Mesendoderm (in vitro differentiated cells): ENCODE results near the gene RGS11.

ENCODE experiments used
- DNase-seq: peaks from one replicate; pipeline ENCODE4 v3.0.0; 2013
- H2AK5ac ChIP-seq: 2 replicates; pipeline ENCODE4 v1.6.1; 2013; ENCODE audit warnings: low read length, inconsistent platforms
- H2BK120ac ChIP-seq: 2 replicates; pipeline ENCODE4 v1.6.1; 2013; ENCODE audit warnings: low read depth, mild to moderate bottlenecking, low read length, moderate library complexity, mixed read lengths
- H2BK15ac ChIP-seq: replicated peaks from 2 replicates; pipeline ENCODE4 v1.6.1; 2013; ENCODE audit warnings: low read depth, mild to moderate bottlenecking, moderate library complexity
- H2BK5ac ChIP-seq: 2 replicates; pipeline ENCODE4 v1.6.1; 2013; ENCODE audit warnings: low read length, inconsistent platforms
- H3K18ac ChIP-seq: 2 replicates; pipeline ENCODE4 v1.6.1; 2013; ENCODE audit warnings: mild to moderate bottlenecking, low read length, mixed read lengths
- H3K23ac ChIP-seq: one replicate; pipeline ENCODE4 v1.6.1; 2013; ENCODE audit warnings: low read length
- H3K27ac ChIP-seq: 2 replicates; pipeline ENCODE4 v1.5.1; 2013; ENCODE audit warnings: low read depth, mild to moderate bottlenecking, inconsistent platforms, low read length, moderate library complexity
- H3K27me3 ChIP-seq: 2 replicates; pipeline ENCODE4 v1.6.1; 2013; ENCODE audit warnings: low read length, control low read depth, mild to moderate bottlenecking, inconsistent platforms; ENCODE audit not compliant: insufficient read depth, poor library complexity
- H3K36me3 ChIP-seq: 2 replicates; pipeline ENCODE4 v1.6.1; 2013; ENCODE audit warnings: low read length, inconsistent platforms; ENCODE audit not compliant: control insufficient read depth, insufficient read depth
- H3K4ac ChIP-seq: one replicate; pipeline ENCODE4 v1.6.1; 2013; ENCODE audit warnings: low read depth, mild to moderate bottlenecking, low read length, moderate library complexity
- H3K4me1 ChIP-seq: 2 replicates; pipeline ENCODE4 v1.6.1; 2013; ENCODE audit warnings: low read depth, low read length, inconsistent platforms; ENCODE audit not compliant: control insufficient read depth
- H3K4me2 ChIP-seq: 2 replicates; pipeline ENCODE4 v1.6.1; 2013; ENCODE audit warnings: low read length
- H3K4me3 ChIP-seq: 2 replicates; pipeline ENCODE4 v1.5.1; 2013; ENCODE audit warnings: mild to moderate bottlenecking, low read length
- H3K56ac ChIP-seq: one replicate; pipeline ENCODE4 v1.6.1; 2013; ENCODE audit warnings: low read length
- H3K79me1 ChIP-seq: 2 replicates; pipeline ENCODE4 v1.6.1; 2013; ENCODE audit warnings: low read length, inconsistent platforms
- H3K79me2 ChIP-seq: 2 replicates; pipeline ENCODE4 v1.6.1; 2013; ENCODE audit warnings: mild to moderate bottlenecking, low read length; ENCODE audit not compliant: control insufficient read depth, insufficient read depth
- H3K9ac ChIP-seq: 2 replicates; pipeline ENCODE4 v1.6.1; 2013; ENCODE audit warnings: low read length, inconsistent platforms
- H4K5ac ChIP-seq: one replicate; pipeline ENCODE4 v1.6.1; 2013; ENCODE audit warnings: low read length
- H4K8ac ChIP-seq: one replicate; pipeline ENCODE4 v1.6.1; 2013; ENCODE audit warnings: low read depth, mild to moderate bottlenecking, control low read depth, low read length, moderate library complexity
- WGBS: extraction: QIAGEN DNeasy Blood & Tissue Kit; methylation state at CpG from one replicate; pipeline ENCODE4 v1.1.7; 2013; ENCODE audit warnings: low lambda C conversion rate, missing lambda C conversion rate; ENCODE audit not compliant: insufficient coverage; ENCODE audit errors: extremely low coverage; 5-methylcytosine and 5-hydroxymethylcytosine counted together

The RGS11 gene

GRCh38 chr16:280552-280951 is 4.8 kb upstream of the RGS11 start, which contains the start of gene ARHGDIG:
Gene ARHGDIG (plus strand): TSS chr16:280591. CDS start chr16:280681, 90 bp downstream.
- Histone ChIP-seq H3K4me1 (no peaks in the 10 kb centered on the region), H3K23ac (no peak within 1 kb of the TSS), H3K9ac (peak within 1 kb of the TSS; percentile 53), H3K27me3 (peaks cover 1% of the 10 kb centered on the region), H2AK5ac (no peak within 1 kb of the TSS), H2BK15ac (no peak within 1 kb of the TSS), H3K79me1 (no peaks in the 10 kb centered on the region), H2BK120ac (no peak within 1 kb of the TSS), H2BK5ac (no peak within 1 kb of the TSS), H4K8ac (no peak within 1 kb of the TSS), H3K4ac (no peak within 1 kb of the TSS), H3K79me2 (no peaks in the 10 kb centered on the region), H3K4me2 (peak within 1 kb of the TSS; percentile 9), H3K18ac (peak within 1 kb of the TSS; percentile 4), H3K36me3 (no peaks in the 10 kb centered on the region), H3K56ac (peak within 1 kb of the TSS; percentile 25), H3K27ac (no peak within 1 kb of the TSS), H3K4me3 (no peak within 1 kb of the TSS), H4K5ac (no peak within 1 kb of the TSS)
- WGBS: no CpG with 5 or more reads among the region's 54 CpGs
- DNase-seq: no peak

- H3K36me3 ChIP-seq: no peaks in the 10 kb centered on the region
- H3K23ac ChIP-seq: no peak overlapping the region
These were observed 4.3 kb upstream of the RGS11 start for GRCh38 chr16:280005-280460.

GRCh38 chr16:279531-279930 is 3.8 kb upstream of the RGS11 start:
- H3K27me3 ChIP-seq: peaks cover 3% of the 10 kb centered on the region
- no peaks in the 10 kb centered on the region for H3K36me3 ChIP-seq
- H3K27ac ChIP-seq: no peak overlapping the region
- H2AK5ac ChIP-seq: no peak overlapping the region
- H4K8ac ChIP-seq: no peak overlapping the region
- H3K4me2 ChIP-seq: no peak overlapping the region
- no peaks in the 10 kb centered on the region for H3K79me1 ChIP-seq
- DNase-seq: no peak
- no peak overlapping the region for H3K18ac ChIP-seq
- H3K4me3 ChIP-seq: no peak overlapping the region
- H2BK15ac ChIP-seq: no peak overlapping the region
- H3K4ac ChIP-seq: no peak overlapping the region
- H3K4me1 ChIP-seq: no peaks in the 10 kb centered on the region
- H3K56ac ChIP-seq: no peak overlapping the region
- no peak overlapping the region for H3K23ac ChIP-seq
- H4K5ac ChIP-seq: no peak overlapping the region
- no peak overlapping the region for H3K9ac ChIP-seq
- no peak overlapping the region for H2BK5ac ChIP-seq
- WGBS: no CpG with 5 or more reads among the region's 7 CpGs
- no peak overlapping the region for H2BK120ac ChIP-seq
- H3K79me2 ChIP-seq: no peaks in the 10 kb centered on the region

More at GRCh38 chr16:280005-280460, 4.3 kb upstream of the RGS11 start:
- Histone ChIP-seq H2BK15ac (no peak overlapping the region), H3K27ac (no peak overlapping the region), H3K4ac (no peak overlapping the region), H3K27me3 (peaks cover 3% of the 10 kb centered on the region), H3K9ac (no peak overlapping the region), H3K4me1 (no peaks in the 10 kb centered on the region), H4K8ac (no peak overlapping the region), H3K18ac (no peak overlapping the region), H2BK120ac (no peak overlapping the region), H2AK5ac (no peak overlapping the region), H3K4me2 (peak overlapping the region; percentile 9), H2BK5ac (no peak overlapping the region), H3K4me3 (no peak overlapping the region), H3K79me1 (no peaks in the 10 kb centered on the region), H3K79me2 (no peaks in the 10 kb centered on the region), H3K56ac (peak overlapping the region; percentile 25), H4K5ac (no peak overlapping the region)
- no peak for DNase-seq
- no CpG with 5 or more reads among the region's 47 CpGs for WGBS

DNA sequence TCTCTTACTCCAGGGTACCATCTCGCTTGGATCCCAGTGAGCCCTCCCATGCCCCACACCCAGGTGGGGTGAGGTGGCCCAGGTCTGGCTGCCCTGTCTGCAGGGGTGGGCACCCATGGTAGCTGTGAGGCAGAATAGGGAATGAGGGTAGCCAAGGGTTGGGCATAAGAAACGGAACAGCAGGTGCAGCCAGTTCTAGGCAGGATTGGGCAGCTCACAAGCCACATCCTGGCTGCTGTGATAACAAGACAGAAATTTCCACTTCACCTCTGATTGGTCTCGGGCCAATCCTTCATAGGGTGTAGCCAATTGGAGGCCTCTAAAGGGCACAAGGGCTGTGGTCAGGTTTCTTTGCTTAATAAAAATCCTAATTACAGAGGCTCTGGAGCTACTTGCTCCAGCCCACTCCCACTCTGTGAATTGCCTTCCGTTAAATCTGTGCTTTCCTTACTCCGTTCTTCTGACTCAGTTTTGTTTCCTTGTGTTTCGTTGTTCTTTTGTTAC is 3.2 kb upstream of the RGS11 start:
- Histone ChIP-seq H3K4me2 (no peak overlapping the region), H3K79me1 (no peaks in the 10 kb centered on the region), H3K27ac (no peak overlapping the region), H3K56ac (no peak overlapping the region), H3K27me3 (peaks cover 3% of the 10 kb centered on the region), H3K4me3 (no peak overlapping the region), H2BK120ac (no peak overlapping the region), H3K4me1 (no peaks in the 10 kb centered on the region), H3K23ac (no peak overlapping the region), H2AK5ac (no peak overlapping the region), H3K9ac (no peak overlapping the region), H2BK5ac (no peak overlapping the region), H3K36me3 (no peaks in the 10 kb centered on the region), H3K4ac (no peak overlapping the region), H4K5ac (no peak overlapping the region), H3K18ac (no peak overlapping the region), H3K79me2 (no peaks in the 10 kb centered on the region), H2BK15ac (no peak overlapping the region), H4K8ac (no peak overlapping the region)
- WGBS: no CpG with 5 or more reads among the region's 6 CpGs
- DNase-seq: peak; percentile 72

- no peak overlapping the region for H3K4ac ChIP-seq
- H3K4me2 ChIP-seq: no peak overlapping the region
- peaks cover 3% of the 10 kb centered on the region for H3K27me3 ChIP-seq
- no peak overlapping the region for H3K18ac ChIP-seq
- H2BK5ac ChIP-seq: no peak overlapping the region
- H2BK120ac ChIP-seq: no peak overlapping the region
- no peaks in the 10 kb centered on the region for H3K36me3 ChIP-seq
- no peaks in the 10 kb centered on the region for H3K79me1 ChIP-seq
- H2AK5ac ChIP-seq: no peak overlapping the region
- H4K8ac ChIP-seq: no peak overlapping the region
- H3K56ac ChIP-seq: no peak overlapping the region
- H3K4me1 ChIP-seq: no peaks in the 10 kb centered on the region
- DNase-seq: no peak
- H3K79me2 ChIP-seq: no peaks in the 10 kb centered on the region
- no peak overlapping the region for H4K5ac ChIP-seq
- no peak overlapping the region for H3K9ac ChIP-seq
- H3K23ac ChIP-seq: no peak overlapping the region
- H3K27ac ChIP-seq: no peak overlapping the region
- WGBS: no CpG with 5 or more reads among the region's 20 CpGs
- H3K4me3 ChIP-seq: no peak overlapping the region
- H2BK15ac ChIP-seq: no peak overlapping the region
These were observed 808 bp upstream of the RGS11 start for GRCh38 chr16:276426-277077.
